Measurements from ENCODE around the gene C14orf39. TPM values are rescaled to one million over a fixed set of nuclear protein-coding genes. Genes with fewer than 3 reads are reported as not detected.

Gene C14orf39
- total and polyA plus RNA-seq, 2 of the 13 experiments (the other 11 are each of a cell fraction or from before 2014, with no cell fraction given), result not detected

- no peak for TF ChIP-seq HNF1A (IDR thresholded peaks at IDR 0.05; ENCODE audit: low read depth)
- TF ChIP-seq HNF1A (CRISPR knock-in tag; IDR thresholded peaks at IDR 0.05; ENCODE audit: borderline replicate concordance), result no peak
- TF ChIP-seq ELF3 (CRISPR knock-in tag; IDR thresholded peaks at IDR 0.05), result no peak
- TF ChIP-seq SOX6 (IDR thresholded peaks at IDR 0.05), result no peak
- no peak for TF ChIP-seq SOX6 (CRISPR knock-in tag; IDR thresholded peaks at IDR 0.05)
- no peak for TF ChIP-seq ZNF501 (CRISPR knock-in tag; IDR thresholded peaks at IDR 0.05)
Observed at GRCh38 chr14:60455875-60456274, 30.0 kb downstream of the C14orf39 start (continued).

- POLR2A ChIA-PET, result no interaction called here
- Histone ChIP-seq H4K20me1 (ENCODE audit: insufficient read depth, low read length) (no peaks in the 10 kb centered on the region), H3K4me3 (replicated peaks in 1 of 3; ENCODE audit: insufficient read depth in 1 of 3, low read depth in 2 of 3, low read length in 3 of 3) (no peak overlapping the region), H3K27me3 (ENCODE audit: control insufficient read depth in 1 of 2, insufficient read depth in 2 of 2, low read length in 2 of 2) (no peaks in the 10 kb centered on the region), H3K4me2 (ENCODE audit: low read depth, low read length) (no peak overlapping the region), H3K4me1 (ENCODE audit: insufficient read depth, low read length) (no peaks in the 10 kb centered on the region), H3K27ac (ENCODE audit: extremely low read length, insufficient read depth, low read length) (no peak overlapping the region), H3K9me3 (ENCODE audit: low read length) (no peaks in the 10 kb centered on the region), H2AFZ (ENCODE audit: low read length) (no peak overlapping the region), H3K79me2 (ENCODE audit: insufficient read depth, low read length) (no peaks in the 10 kb centered on the region), H3K36me3 (replicated peaks in 1 of 2; ENCODE audit: control insufficient read depth in 1 of 2, insufficient read depth in 2 of 2, low read length in 2 of 2) (no peaks in the 10 kb centered on the region), H3K9ac (ENCODE audit: insufficient read depth, low read depth, low read length) (no peak overlapping the region)
- no peak for ATAC-seq
- in situ Hi-C loops (cut with HindIII; ENCODE audit: extremely low pct_ligation_motif_present, low pct_unique_long_range_greater_than_20kb), result no loop called here
- CTCF ChIA-PET (ENCODE audit: low intra/inter-chr PET ratio, low total read pairs), result no interaction called here
- WGBS (ENCODE audit: low lambda C conversion rate), result 4% methylated on average over 2 of the region's 2 CpGs
- BruUV-seq (replicated peaks), result no TSS peak
- FAIRE-seq, result no peak
- DNase-seq (ENCODE audit: low spot score), result no peak
- intact Hi-C loops (cut with micrococcal nuclease; ENCODE audit: unreplicated experiment), result no loop called here
- no peak for TF ChIP-seq ZNF768 (CRISPR knock-in tag; IDR thresholded peaks at IDR 0.05)
- no peak for TF ChIP-seq U2AF2 (IDR thresholded peaks at IDR 0.05; ENCODE audit: low read depth, low read length)
- TF ChIP-seq ZNF34 (CRISPR knock-in tag; IDR thresholded peaks at IDR 0.05; ENCODE audit: borderline replicate concordance), result no peak
- TF ChIP-seq ZNF775 (CRISPR knock-in tag; IDR thresholded peaks at IDR 0.05; ENCODE audit: borderline replicate concordance), result no peak
- TF ChIP-seq BRCA1 (CRISPR knock-in tag; IDR thresholded peaks at IDR 0.05), result no peak
- no peak for TF ChIP-seq HNF1A (IDR thresholded peaks at IDR 0.05; ENCODE audit: low read depth)
- no peak for TF ChIP-seq HNF1A (CRISPR knock-in tag; IDR thresholded peaks at IDR 0.05; ENCODE audit: borderline replicate concordance)
- no peak for TF ChIP-seq ZNF260 (CRISPR knock-in tag; IDR thresholded peaks at IDR 0.05; ENCODE audit: borderline replicate concordance, low read depth)
- TF ChIP-seq ZBTB33 (CRISPR knock-in tag; IDR thresholded peaks at IDR 0.05), result no peak
- TF ChIP-seq ZNF432 (CRISPR knock-in tag; IDR thresholded peaks at IDR 0.05; ENCODE audit: borderline replicate concordance), result no peak
Observed at GRCh38 chr14:60430276-60430675, 55.6 kb downstream of the C14orf39 start.
